H1 (cell line): ENCODE results near the gene RIMS3. TPM values are rescaled to one million over a fixed set of nuclear protein-coding genes. Genes with fewer than 3 reads are reported as not detected.

Experiments
- CTCF ChIA-PET: fragments of 300-600 bp; sonication (Branson Sonifier 250); formaldehyde crosslinking; loops from one replicate; lab custom pipeline; 2021; ENCODE audit not compliant: partially characterized antibody; lab: Charles Lee
- POLR2A ChIA-PET: fragments of 300-600 bp; sonication (Branson Sonifier 250); formaldehyde crosslinking; loops from one replicate; lab custom pipeline; 2021; ENCODE audit warnings: inconsistent platforms; ENCODE audit not compliant: partially characterized antibody; lab: Charles Lee
- DNase-seq, 2 experiments: peaks; one replicate each; pipeline versions ENCODE4 v3.0.0 to v3.0.0-alpha.2; 2010 to 2022; ENCODE audit warnings: low spot score in 2 of 2, low read depth in 1 of 2, mixed read lengths in 1 of 2
- FAIRE-seq: peaks from 2 replicates; lab custom pipeline; 2011; peaks lifted over from hg19 to GRCh38; lab: Jason Lieb, UNC
- H2AFZ ChIP-seq: 2 replicates; pipeline ENCODE4 v1.8.1; 2012; ENCODE audit warnings: low read length, inconsistent platforms
- H2AK5ac ChIP-seq: 2 replicates; pipeline ENCODE4 v1.6.1; 2013; ENCODE audit warnings: low read depth, low read length
- H2BK120ac ChIP-seq: replicated peaks from 2 replicates; pipeline ENCODE3; 2013; ENCODE audit warnings: low read depth, low read length, inconsistent platforms
- H2BK12ac ChIP-seq: 2 replicates; pipeline ENCODE4 v1.6.1; 2013; ENCODE audit warnings: low read depth, low read length
- H2BK15ac ChIP-seq: 2 replicates; pipeline ENCODE4 v1.6.1; 2013; ENCODE audit warnings: low read length
- H2BK20ac ChIP-seq: 2 replicates; pipeline ENCODE4 v1.6.1; 2013; ENCODE audit warnings: low read length
- H2BK5ac ChIP-seq: 2 replicates; pipeline ENCODE4 v1.6.1; 2013; ENCODE audit warnings: low read depth, low read length
- H3K14ac ChIP-seq: 2 replicates; pipeline ENCODE4 v1.6.1; 2013; ENCODE audit warnings: inconsistent platforms; ENCODE audit not compliant: insufficient read length
- H3K18ac ChIP-seq: 2 replicates; pipeline ENCODE4 v1.6.1; 2013; ENCODE audit warnings: low read length; ENCODE audit errors: extremely low read depth
- H3K23ac ChIP-seq: 2 replicates; pipeline ENCODE4 v1.6.1; 2013; ENCODE audit warnings: inconsistent platforms; ENCODE audit not compliant: insufficient read length
- H3K23me2 ChIP-seq: 2 replicates; pipeline ENCODE4 v1.6.1; 2013; ENCODE audit warnings: low read depth, low read length
- H3K27ac ChIP-seq: 2 replicates; pipeline ENCODE4 v1.6.1; 2011; ENCODE audit warnings: low read depth, low read length, inconsistent platforms
- H3K27me3 ChIP-seq, 4 experiments: replicated peaks in 1 of 4; 1 replicate in 1 of 4; 2 replicates in 3 of 4; pipeline versions ENCODE4 v1.6.1 to v1.8.1; 2011 to 2013; ENCODE audit warnings: low read length in 3 of 4, mild to moderate bottlenecking in 3 of 4, inconsistent platforms in 2 of 4, mixed read lengths in 2 of 4, moderate library complexity in 1 of 4; ENCODE audit not compliant: control insufficient read depth in 3 of 4, insufficient read depth in 3 of 4; ENCODE audit errors: extremely low read depth in 1 of 4
- H3K36me3 ChIP-seq, 4 experiments: 2 replicates each; pipeline versions ENCODE4 v1.6.1 to v1.8.1; 2011 to 2013; ENCODE audit warnings: mild to moderate bottlenecking in 4 of 4, low read length in 3 of 4, moderate library complexity in 2 of 4, control low read depth in 1 of 4, inconsistent platforms in 1 of 4; ENCODE audit not compliant: insufficient read depth in 4 of 4, control insufficient read depth in 2 of 4
- H3K4ac ChIP-seq: replicated peaks from 2 replicates; pipeline ENCODE3; 2013; ENCODE audit warnings: low read length, low read depth, mixed read lengths, inconsistent platforms; ENCODE audit not compliant: insufficient read length
- H3K4me1 ChIP-seq, 4 experiments: replicated peaks in 1 of 4; 1 replicate in 1 of 4; 2 replicates in 3 of 4; pipeline versions ENCODE4 v1.6.1 to v1.8.1; 2011 to 2013; ENCODE audit warnings: low read length in 3 of 4, inconsistent platforms in 2 of 4, mixed read lengths in 1 of 4; ENCODE audit not compliant: insufficient read depth in 4 of 4, control insufficient read depth in 3 of 4
- H3K4me2 ChIP-seq, 2 experiments: 2 replicates each; pipeline versions ENCODE4 v1.6.1 to v1.8.1; 2011 to 2013; ENCODE audit warnings: low read depth in 2 of 2, low read length in 2 of 2, control low read depth in 1 of 2, inconsistent platforms in 1 of 2, mild to moderate bottlenecking in 1 of 2; ENCODE audit not compliant: insufficient read depth in 1 of 2
- H3K4me3 ChIP-seq, 4 experiments: fragments of 200-600, 300-600 bp in 1 of 4; sonication (generic), shearing (Covaris generic), sonication (Bioruptor Twin) in 1 of 4; 2 replicates each; pipeline versions ENCODE4 v1.5.1 to v1.8.1; 2011 to 2016; ENCODE audit warnings: low read length in 4 of 4, low read depth in 3 of 4, control low read depth in 2 of 4, inconsistent platforms in 2 of 4, mild to moderate bottlenecking in 2 of 4, mixed read lengths in 1 of 4, moderate library complexity in 1 of 4; ENCODE audit not compliant: insufficient read depth in 2 of 4; ENCODE audit errors: extremely low read depth in 1 of 4
- H3K56ac ChIP-seq: replicated peaks from 2 replicates; pipeline ENCODE3; 2013; ENCODE audit warnings: low read depth, mild to moderate bottlenecking, mixed read lengths, low read length, inconsistent platforms; ENCODE audit not compliant: insufficient read length
- H3K79me1 ChIP-seq: 2 replicates; pipeline ENCODE4 v1.6.1; 2013; ENCODE audit warnings: low read depth, low read length, control low read depth
- H3K79me2 ChIP-seq, 2 experiments: 2 replicates each; pipeline versions ENCODE4 v1.6.1 to v1.8.1; 2012 to 2013; ENCODE audit warnings: low read length in 2 of 2, mild to moderate bottlenecking in 2 of 2, inconsistent platforms in 1 of 2; ENCODE audit not compliant: insufficient read depth in 2 of 2, control insufficient read depth in 1 of 2
- H3K9ac ChIP-seq, 4 experiments: replicated peaks in 1 of 4; 1 replicate in 1 of 4; 2 replicates in 3 of 4; pipeline versions ENCODE4 v1.6.1 to v1.8.1; 2011 to 2013; ENCODE audit warnings: low read depth in 3 of 4, low read length in 3 of 4, control low read depth in 2 of 4, mild to moderate bottlenecking in 2 of 4, moderate library complexity in 2 of 4, inconsistent platforms in 1 of 4; ENCODE audit errors: extremely low read depth in 1 of 4
- H3K9me3 ChIP-seq, 2 experiments: 2 replicates each; pipeline versions ENCODE4 v1.6.1 to v1.8.1; 2012 to 2013; ENCODE audit warnings: mild to moderate bottlenecking in 2 of 2, moderate library complexity in 2 of 2, control low read depth in 1 of 2, inconsistent platforms in 1 of 2, low read depth in 1 of 2, low read length in 1 of 2, mixed read lengths in 1 of 2; ENCODE audit not compliant: insufficient read depth in 2 of 2
- H4K20me1 ChIP-seq, 2 experiments: replicated peaks in 1 of 2; 2 replicates each; pipeline versions ENCODE3 to v1.8.1; 2011 to 2013; ENCODE audit warnings: inconsistent platforms in 2 of 2, low read length in 2 of 2, mild to moderate bottlenecking in 1 of 2; ENCODE audit not compliant: insufficient read depth in 2 of 2, control insufficient read depth in 1 of 2
- H4K5ac ChIP-seq: 2 replicates; pipeline ENCODE4 v1.6.1; 2013; ENCODE audit warnings: low read length, low read depth, mixed read lengths, inconsistent platforms; ENCODE audit not compliant: insufficient read length
- H4K8ac ChIP-seq: 2 replicates; pipeline ENCODE4 v1.8.0; 2013; ENCODE audit warnings: mild to moderate bottlenecking, moderate library complexity, low read length, inconsistent platforms; ENCODE audit not compliant: insufficient read depth; ENCODE audit errors: extremely low read depth
- H4K91ac ChIP-seq: replicated peaks from 2 replicates; pipeline ENCODE3; 2013; ENCODE audit warnings: low read length, mixed read lengths, inconsistent platforms; ENCODE audit not compliant: insufficient read length
- ASH2L ChIP-seq: fragments of 200-600, 300-600 bp; sonication (generic); IDR thresholded peaks from one replicate; pipeline ENCODE4 v1.7.1; 2017; ENCODE audit warnings: low read length
- CBX5 ChIP-seq: fragments of 300-800, 300-1000 bp; sonication (generic); IDR thresholded peaks from 2 replicates; pipeline ENCODE4 v1.7.1; 2016; ENCODE audit warnings: antibody characterized with exemption, low read length, low read depth
- CTBP2 ChIP-seq: IDR thresholded peaks from 2 replicates; pipeline ENCODE4 v1.7.0; 2011; ENCODE audit warnings: borderline replicate concordance, mild to moderate bottlenecking, moderate library complexity, mixed read lengths, low read length; ENCODE audit not compliant: insufficient read depth, insufficient read length
- EGR1 ChIP-seq: IDR thresholded peaks from 2 replicates; pipeline ENCODE4 v1.6.1; 2011; ENCODE audit warnings: low read depth, low read length, borderline replicate concordance
- GABPA ChIP-seq: IDR thresholded peaks from 2 replicates; pipeline ENCODE4 v1.6.1; 2011; ENCODE audit warnings: mild to moderate bottlenecking, low read length, moderate library complexity, borderline replicate concordance; ENCODE audit not compliant: insufficient read depth
- HDAC2 ChIP-seq, 2 experiments: fragments of 300-600 bp in 1 of 2; sonication (generic) in 1 of 2; IDR thresholded peaks; 2 replicates each; pipeline ENCODE4 v1.6.1; 2011 to 2012; ENCODE audit warnings: low read depth in 2 of 2, low read length in 2 of 2, mild to moderate bottlenecking in 2 of 2, moderate library complexity in 2 of 2, borderline replicate concordance in 1 of 2, inconsistent platforms in 1 of 2
- KDM5A ChIP-seq: fragments of 200-600 bp; IDR thresholded peaks from 2 replicates; pipeline ENCODE4 v1.7.1; 2012; ENCODE audit warnings: mild to moderate bottlenecking, low read length, inconsistent platforms, mixed read lengths
- MAX ChIP-seq: IDR thresholded peaks from 2 replicates; pipeline ENCODE4 v1.6.1; 2012; ENCODE audit warnings: inconsistent platforms
- NANOG ChIP-seq: IDR thresholded peaks from 2 replicates; pipeline ENCODE4 v1.6.1; 2011; ENCODE audit warnings: low read length, low read depth, mild to moderate bottlenecking, inconsistent platforms; ENCODE audit not compliant: insufficient read depth, poor library complexity, severe bottlenecking
- NRF1 ChIP-seq: IDR thresholded peaks from 2 replicates; pipeline ENCODE4 v1.6.1; 2011; ENCODE audit warnings: mild to moderate bottlenecking, low read depth, low read length, improper control_type of control experiment
- POLR2A ChIP-seq, 2 experiments: IDR thresholded peaks; 1 replicate in 1 of 2; 2 replicates in 1 of 2; pipeline ENCODE4 v1.6.1; 2011; ENCODE audit warnings: low read depth in 2 of 2, low read length in 2 of 2, mild to moderate bottlenecking in 2 of 2; ENCODE audit errors: control extremely low read depth in 1 of 2
- POU5F1 ChIP-seq: IDR thresholded peaks from 2 replicates; pipeline ENCODE4 v1.6.1; 2011; ENCODE audit warnings: low read depth, mild to moderate bottlenecking, low read length, moderate library complexity
- RBBP5 ChIP-seq: IDR thresholded peaks from 2 replicates; pipeline ENCODE4 v1.7.1; 2012; ENCODE audit warnings: low read depth, mild to moderate bottlenecking, inconsistent platforms, low read length, moderate library complexity, borderline replicate concordance
- SP4 ChIP-seq: IDR thresholded peaks from 2 replicates; pipeline ENCODE4 v1.6.1; 2012; ENCODE audit warnings: low read length, inconsistent platforms
- WGBS, 2 experiments: shearing (Covaris generic) in 1 of 2; methylation state at CpG; one replicate each; pipeline versions ENCODE4 v1.1.6 to v1.1.7; 2013 to 2015; ENCODE audit warnings: low lambda C conversion rate in 2 of 2, mixed read lengths in 2 of 2, inconsistent platforms in 1 of 2, low coverage in 1 of 2, missing lambda C conversion rate in 1 of 2; ENCODE audit not compliant: insufficient replicate concordance in 2 of 2, insufficient coverage in 1 of 2, insufficient read length in 1 of 2; ENCODE audit errors: extremely low coverage in 1 of 2, missing lambda C conversion rate in 1 of 2; 5-methylcytosine and 5-hydroxymethylcytosine counted together
- polyA plus RNA-seq, 7 experiments: library from polyadenylated mRNA; depleted of rRNA in 3 of 7; stranded (reverse) in 5 of 7; unstranded in 2 of 7; fragments of >200 nt in 5 of 7; fragments of 200-250 nt in 2 of 7; gene quantifications; 1 replicate in 5 of 7; 2 replicates in 1 of 7; 4 replicates in 1 of 7; pipeline versions ENCODE4 v1.2.1 to v1.2.3, GENCODE V29; 2011 to 2013; ENCODE audit warnings: missing spikeins in 2 of 7, mixed read lengths in 2 of 7
- total RNA-seq: library from RNA; stranded (reverse); fragmentation: NEBNext Ultra II Directional; extraction: Animal tissue kit (Norgen Biotek cat#: 25700); gene quantifications from 2 replicates; pipeline ENCODE4 v1.2.1, GENCODE V29; 2021

RIMS3 gene
- total and polyA plus RNA-seq, 2 of the 8 experiments (the other 6 are each of a cell fraction or from before 2014, with no cell fraction given), result 13.3 to 20.6 TPM

GRCh38 chr1:40652468-40652867, 13.0 kb downstream of the RIMS3 start:
- no peak for FAIRE-seq
- TF ChIP-seq POU5F1 (no peak), POLR2A (IDR thresholded peaks at IDR 0.05; ENCODE audit: control extremely low read depth in 1 of 2, low read depth in 2 of 2, low read length in 2 of 2) (no peak), KDM5A (no peak), CBX5 (no peak), SP4 (no peak), RBBP5 (no peak), GABPA (no peak), ASH2L (no peak), NANOG (no peak), HDAC2 (IDR thresholded peaks at IDR 0.05; ENCODE audit: borderline replicate concordance in 1 of 2, low read depth in 2 of 2, low read length in 2 of 2) (no peak), MAX (no peak), NRF1 (no peak), EGR1 (no peak), CTBP2 (no peak)

More at GRCh38 chr1:40652468-40652867, 13.0 kb downstream of the RIMS3 start:
- H3K27me3 ChIP-seq, result no peaks in the 10 kb centered on the region
- H2BK5ac ChIP-seq, result no peak overlapping the region
- peaks cover 13 to 19% (median 17%) of the 10 kb centered on the region in 4 experiments for H3K4me1 ChIP-seq
- no peak overlapping the region for H3K18ac ChIP-seq
- peaks cover 0 to 14% of the 10 kb centered on the region in 2 experiments for H4K20me1 ChIP-seq
- no peak overlapping the region for H2BK120ac ChIP-seq
- H3K23me2 ChIP-seq, result peaks cover 5% of the 10 kb centered on the region
- no peak for DNase-seq
- H2AFZ ChIP-seq, result no peak overlapping the region
- H3K9ac ChIP-seq, result no peak overlapping the region
- H4K8ac ChIP-seq, result no peak overlapping the region
- no peaks in the 10 kb centered on the region for H3K9me3 ChIP-seq
- H3K36me3 ChIP-seq, result no peaks in the 10 kb centered on the region
- H4K91ac ChIP-seq, result no peak overlapping the region
- no peak overlapping the region for H3K27ac ChIP-seq
- ChIA-PET POLR2A (interaction anchor here (3.8 kb wide), 1 partner anchor 12 kb away, joined by 34 read pairs; the partner anchor contains the start of gene RIMS3), CTCF (interaction anchor here (2.0 to 37.5 kb wide), 3 partner anchors 12 to 26 kb away, joined by 9 to 684 read pairs (median 201); partner anchors contain the start of gene RIMS3)
- no peak overlapping the region for H3K4ac ChIP-seq
- H3K79me1 ChIP-seq, result peaks cover 6% of the 10 kb centered on the region
- H2AK5ac ChIP-seq, result no peak overlapping the region
- no peak overlapping the region for H3K14ac ChIP-seq
- no peak overlapping the region for H3K56ac ChIP-seq
- no peaks in the 10 kb centered on the region for H3K79me2 ChIP-seq
- no peak overlapping the region for H2BK15ac ChIP-seq
- no peak overlapping the region for H3K4me3 ChIP-seq
- H2BK12ac ChIP-seq, result 0 out of 2 replicates have a peak overlapping the region, but pooled peaks have one; percentile 14
- H3K4me2 ChIP-seq, result no peak overlapping the region; a peak in 1 of 4 replicates
- H3K23ac ChIP-seq, result no peak overlapping the region
- H4K5ac ChIP-seq, result no peak overlapping the region
- H2BK20ac ChIP-seq, result no peak overlapping the region
- WGBS, 2 experiments, result 84% methylated on average over 5 of the region's 5 CpGs; no CpG with 5 or more reads in 1 of the 2 experiments
